ENCODE results near the gene ZNRD2. TPM values are rescaled to one million over a fixed set of nuclear protein-coding genes. Genes with fewer than 3 reads are reported as not detected.

The ZNRD2 gene
- total RNA-seq, 1 experiment from 2014 or later: 66.8 TPM

- Histone ChIP-seq H3K9ac (ENCODE audit: low read length) (peak overlapping the region; percentile 83), H3K36me3 (ENCODE audit: control insufficient read depth in 1 of 2, insufficient read depth in 2 of 2, low read length in 2 of 2) (no peaks in the 10 kb centered on the region), H3K4me3 (replicated peaks in 1 of 2; ENCODE audit: low read depth in 1 of 2, low read length in 2 of 2) (peak overlapping the region; percentile 64 to 68), H3K9me2 (ENCODE audit: insufficient read depth) (no peaks in the 10 kb centered on the region), H3K27me3 (ENCODE audit: insufficient read depth, low read length) (no peaks in the 10 kb centered on the region), H4K20me1 (ENCODE audit: insufficient read depth) (no peaks in the 10 kb centered on the region), H3K4me1 (ENCODE audit: control insufficient read depth in 1 of 2, insufficient read depth in 2 of 2, low read length in 2 of 2) (peaks cover 74 to 94% of the 10 kb centered on the region in 2 experiments), H2AFZ (ENCODE audit: low read depth, low read length, poor library complexity, severe bottlenecking) (no peak overlapping the region), H3K79me2 (ENCODE audit: insufficient read depth, low read length) (peaks cover 17% of the 10 kb centered on the region), H3K4me2 (ENCODE audit: low read length) (peak overlapping the region; percentile 96), H3K9me3 (ENCODE audit: control insufficient read depth in 1 of 2, insufficient read depth in 1 of 2, low read depth in 1 of 2, low read length in 2 of 2) (no peaks in the 10 kb centered on the region), H3K27ac (ENCODE audit: low read depth, low read length) (peak overlapping the region; percentile 99)
- ATAC-seq (peak; percentile 51), DNase-seq (ENCODE audit: low read depth, low spot score) (peak; percentile 89)
- CTCF ChIA-PET: interaction anchor here (1.0 to 4.5 kb wide), 7 partner anchors 8 to 300 kb away, joined by 3 to 29 read pairs (median 8); partner anchors contain the start of genes FAM89B, MUS81 and ZNRD2
- POLR2A ChIA-PET: interaction anchor here (0.6 to 2.7 kb wide), 10 partner anchors 10 to 137 kb away, joined by 3 to 17 read pairs (median 4); partner anchors contain the start of genes FAM89B, MALAT1, NEAT1 and ZNRD2
- TF ChIP-seq SIN3A (IDR thresholded peaks at IDR 0.05; ENCODE audit: low read depth): no peak
- peak; percentile 61; the same call in 1 of the 2 replicates for TF ChIP-seq POLR2AphosphoS5 (IDR thresholded peaks at IDR 0.05; ENCODE audit: low read depth, low read length)
- peak; percentile 70 for TF ChIP-seq YY1 (IDR thresholded peaks at IDR 0.05; ENCODE audit: extremely low read depth, insufficient replicate concordance, low read depth, low read length)
- TF ChIP-seq ELF1 (IDR thresholded peaks at IDR 0.05; ENCODE audit: borderline replicate concordance, low read depth): no peak
- TF ChIP-seq CEBPB (IDR thresholded peaks at IDR 0.05; ENCODE audit: low read depth): no peak
- peak; percentile 13 for TF ChIP-seq ZBTB33 (IDR thresholded peaks at IDR 0.05; ENCODE audit: extremely low read depth, insufficient replicate concordance, low read length)
- TF ChIP-seq TCF7L2 (IDR thresholded peaks at IDR 0.05; ENCODE audit: borderline replicate concordance, extremely low read depth, insufficient read depth, insufficient read length): peak; percentile 42
- intact Hi-C loops (cut with micrococcal nuclease): no loop called here
- no TSS peak for BruUV-seq (replicated peaks)
- RAD21 ChIA-PET (ENCODE audit: low non-redundant PET in 1 of 2, low total read pairs in 2 of 2, uncharacterized antibody in 2 of 2, unreplicated experiment in 2 of 2): interaction anchor here (1.8 to 2.2 kb wide), 4 partner anchors 9 to 19 kb away, joined by 5 to 9 read pairs (median 6); partner anchors contain the start of gene FAM89B (in 1 of the 2)
Observed at GRCh38 chr11:65559951-65560537, 10.2 kb upstream of the ZNRD2 start.
